Uterus (tissue), 4 donors: ENCODE measurements around the gene WDR35. TPM values are rescaled to one million over a fixed set of nuclear protein-coding genes. Genes with fewer than 3 reads are reported as not detected.

Experiments used
- DNase-seq, 2 donors: peaks; one replicate each; pipeline ENCODE4 v3.0.0-alpha.2; 2019 to 2020
- H3K27ac ChIP-seq, 2 donors: fragments of 200-600 bp; sonication (generic); 1 replicate in 1 of 2; 2 replicates in 1 of 2; pipeline ENCODE4 v1.5.1; 2016 to 2018
- H3K27me3 ChIP-seq, 2 donors: fragments of 200-600 bp; sonication (generic); one replicate each; pipeline ENCODE4 v1.5.1; 2018 to 2019; ENCODE audit warnings: control low read depth in 1 of 2
- H3K36me3 ChIP-seq, 2 donors: fragments of 200-600 bp; sonication (generic); one replicate each; pipeline ENCODE4 v1.5.1; 2019; ENCODE audit warnings: control low read depth in 1 of 2
- H3K4me1 ChIP-seq, 2 donors: fragments of 200-600 bp; sonication (generic); one replicate each; pipeline ENCODE4 v1.5.1; 2018 to 2019; ENCODE audit warnings: control low read depth in 1 of 2
- H3K4me3 ChIP-seq, 2 donors: fragments of 200-600 bp; sonication (generic); 1 replicate in 1 of 2; 2 replicates in 1 of 2; pipeline ENCODE4 v1.5.1; 2018 to 2019; ENCODE audit warnings: mild to moderate bottlenecking in 1 of 2
- H3K9me3 ChIP-seq, 2 donors: fragments of 200-600 bp; sonication (generic); one replicate each; pipeline ENCODE4 v1.5.1; 2019; ENCODE audit warnings: control low read depth in 1 of 2
- POLR2A ChIP-seq, 2 donors: fragments of 450-650 bp; IDR thresholded peaks; one replicate each; pipeline ENCODE4 v1.6.1; 2016; ENCODE audit warnings: antibody characterized with exemption in 2 of 2, mild to moderate bottlenecking in 1 of 2, moderate library complexity in 1 of 2
- intact Hi-C: fragments of 100-400 bp; cut with DNase I; formaldehyde crosslinking; loops from one replicate; pipeline ENCODE4 v1.15.1; 2023; ENCODE audit warnings: low total_unique reads
- total RNA-seq, 4 donors: library from RNA; depleted of rRNA in 3 of 4; stranded (reverse); fragments of >200 nt in 3 of 4; gene quantifications; one replicate each; pipeline versions ENCODE4 v1.1.0 to v1.2.4, GENCODE V29; 2014 to 2023
- TF ChIP-seq, protein P1 (sequence below), 4 experiments: fragments of 200-600 bp in 2 of 4; fragments of 450-650 bp in 2 of 4; sonication (generic) in 2 of 4; IDR thresholded peaks; one replicate each; pipeline ENCODE4 v1.5.1; 2016 to 2019; ENCODE audit warnings: antibody characterized with exemption in 4 of 4, mild to moderate bottlenecking in 2 of 4, moderate library complexity in 1 of 4
- donor health status: DM: yes; HTN: yes; CAD: no.

Gene WDR35
- total RNA-seq, 4 donors from 2014 or later: 7.1 to 45.0 (median 20.7) TPM

DNA sequence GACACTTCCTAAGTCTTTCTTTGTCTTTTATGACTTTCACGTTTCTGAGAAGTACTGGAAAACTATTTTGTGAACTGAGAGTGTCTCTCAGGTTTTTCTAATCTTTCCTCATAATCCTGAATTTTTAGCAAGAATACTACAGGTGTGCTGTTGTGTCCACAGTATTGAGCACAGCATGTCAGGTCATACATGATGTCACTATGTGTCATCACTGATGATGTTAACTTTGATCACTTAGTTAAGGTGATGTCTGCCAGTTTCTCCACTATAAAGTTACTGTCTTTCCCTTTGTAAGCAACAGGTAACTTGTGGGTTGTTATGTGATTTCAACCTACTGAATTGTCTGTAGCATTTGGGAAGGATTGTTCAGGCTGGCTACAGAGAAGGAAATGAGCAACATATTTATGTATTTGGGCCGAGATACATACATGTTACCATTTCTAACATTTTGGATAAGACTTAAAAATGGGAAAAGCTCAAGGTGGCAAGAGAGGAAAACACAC, 11.5 kb upstream of the WDR35 start:
- no peaks in the 10 kb centered on the region for H3K4me1 ChIP-seq
- TF ChIP-seq, protein P1, sequence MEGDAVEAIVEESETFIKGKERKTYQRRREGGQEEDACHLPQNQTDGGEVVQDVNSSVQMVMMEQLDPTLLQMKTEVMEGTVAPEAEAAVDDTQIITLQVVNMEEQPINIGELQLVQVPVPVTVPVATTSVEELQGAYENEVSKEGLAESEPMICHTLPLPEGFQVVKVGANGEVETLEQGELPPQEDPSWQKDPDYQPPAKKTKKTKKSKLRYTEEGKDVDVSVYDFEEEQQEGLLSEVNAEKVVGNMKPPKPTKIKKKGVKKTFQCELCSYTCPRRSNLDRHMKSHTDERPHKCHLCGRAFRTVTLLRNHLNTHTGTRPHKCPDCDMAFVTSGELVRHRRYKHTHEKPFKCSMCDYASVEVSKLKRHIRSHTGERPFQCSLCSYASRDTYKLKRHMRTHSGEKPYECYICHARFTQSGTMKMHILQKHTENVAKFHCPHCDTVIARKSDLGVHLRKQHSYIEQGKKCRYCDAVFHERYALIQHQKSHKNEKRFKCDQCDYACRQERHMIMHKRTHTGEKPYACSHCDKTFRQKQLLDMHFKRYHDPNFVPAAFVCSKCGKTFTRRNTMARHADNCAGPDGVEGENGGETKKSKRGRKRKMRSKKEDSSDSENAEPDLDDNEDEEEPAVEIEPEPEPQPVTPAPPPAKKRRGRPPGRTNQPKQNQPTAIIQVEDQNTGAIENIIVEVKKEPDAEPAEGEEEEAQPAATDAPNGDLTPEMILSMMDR (IDR thresholded peaks at IDR 0.05): no peak
- TF ChIP-seq POLR2A (IDR thresholded peaks at IDR 0.05): no peak
- DNase-seq: no peak
- no peaks in the 10 kb centered on the region for H3K36me3 ChIP-seq
- no peak overlapping the region for H3K4me3 ChIP-seq
- H3K27me3 ChIP-seq: no peaks in the 10 kb centered on the region
- no peaks in the 10 kb centered on the region for H3K9me3 ChIP-seq
- H3K27ac ChIP-seq: no peak overlapping the region
- intact Hi-C loops: no loop called here

DNA sequence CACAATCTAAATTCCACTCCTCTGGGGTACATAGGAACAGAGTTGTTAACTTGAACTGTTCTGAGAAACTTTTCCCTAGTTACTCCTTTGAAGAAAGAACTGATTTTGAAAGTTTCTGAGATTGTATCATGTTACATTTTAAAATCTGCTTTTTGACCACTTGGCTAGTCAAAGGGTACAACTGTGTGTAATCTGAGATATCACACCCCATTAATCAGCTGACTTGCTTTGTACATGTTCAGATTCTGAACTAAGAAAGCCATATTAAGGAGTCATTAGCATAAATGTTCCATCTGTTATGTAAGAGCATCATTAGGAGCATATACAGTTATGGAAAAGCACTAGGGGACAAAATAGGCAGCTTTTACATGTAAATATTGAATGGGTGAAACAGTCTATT, 3.8 kb upstream of the WDR35 start:
- TF ChIP-seq POLR2A (IDR thresholded peaks at IDR 0.05): no peak
- TF ChIP-seq, protein P1 (IDR thresholded peaks at IDR 0.05): no peak
- no peak overlapping the region for H3K27ac ChIP-seq
- H3K9me3 ChIP-seq: no peaks in the 10 kb centered on the region
- no peaks in the 10 kb centered on the region for H3K27me3 ChIP-seq
- intact Hi-C loops: no loop called here
- H3K4me1 ChIP-seq: no peaks in the 10 kb centered on the region
- no peak for DNase-seq
- H3K36me3 ChIP-seq: no peaks in the 10 kb centered on the region
- no peak overlapping the region for H3K4me3 ChIP-seq

DNA sequence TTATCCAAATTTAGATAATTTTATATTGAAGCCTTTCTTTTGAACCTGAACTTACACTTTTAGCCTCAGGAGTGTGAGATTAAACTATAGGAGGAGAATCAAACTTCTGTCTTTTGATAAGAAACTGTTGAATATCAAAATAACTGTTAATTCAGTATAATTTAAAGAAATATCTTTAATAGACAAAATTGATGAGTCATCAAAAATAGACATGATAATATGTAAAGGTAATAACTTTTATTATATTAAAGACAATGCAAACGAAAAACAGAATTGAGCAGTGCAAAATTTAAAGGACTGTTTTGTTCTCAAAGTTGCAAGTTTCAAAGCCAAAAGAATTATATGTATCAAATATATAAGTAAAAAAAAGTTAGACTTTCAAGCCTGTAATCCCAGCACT, 2.0 kb upstream of the WDR35 start:
- no peak for TF ChIP-seq POLR2A (IDR thresholded peaks at IDR 0.05)
- TF ChIP-seq, protein P1 (IDR thresholded peaks at IDR 0.05): no peak
- DNase-seq: no peak
- no peaks in the 10 kb centered on the region for H3K4me1 ChIP-seq
- H3K4me3 ChIP-seq: no peak overlapping the region
- no peaks in the 10 kb centered on the region for H3K36me3 ChIP-seq
- no peak overlapping the region for H3K27ac ChIP-seq
- intact Hi-C loops: no loop called here
- no peaks in the 10 kb centered on the region for H3K9me3 ChIP-seq
- H3K27me3 ChIP-seq: no peaks in the 10 kb centered on the region

DNA sequence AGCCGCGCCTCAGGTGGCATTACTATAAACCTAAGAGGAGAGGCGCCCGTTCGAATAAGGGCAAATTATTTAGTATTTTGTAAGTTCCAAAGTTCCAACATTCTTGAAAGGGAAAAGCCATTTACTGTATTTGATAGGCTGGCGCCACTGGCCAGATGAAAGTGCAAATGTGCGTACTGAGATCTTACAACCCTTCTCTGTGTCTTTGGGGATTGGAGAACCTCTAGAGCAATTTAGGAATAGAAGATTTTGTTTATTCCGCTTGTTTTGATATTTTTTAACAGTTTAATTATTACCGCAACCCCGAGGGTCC, 467 bp upstream of the WDR35 start:
- peak overlapping the region; percentile 53 to 60 for H3K4me3 ChIP-seq
- H3K9me3 ChIP-seq: no peaks in the 10 kb centered on the region
- no peaks in the 10 kb centered on the region for H3K36me3 ChIP-seq
- DNase-seq: no peak
- intact Hi-C loops: no loop called here
- TF ChIP-seq, protein P1 (IDR thresholded peaks at IDR 0.05): no peak
- TF ChIP-seq POLR2A (IDR thresholded peaks at IDR 0.05): no peak
- H3K27me3 ChIP-seq: no peaks in the 10 kb centered on the region
- peak overlapping the region; percentile 1 to 69 for H3K27ac ChIP-seq
- no peaks in the 10 kb centered on the region for H3K4me1 ChIP-seq

DNA sequence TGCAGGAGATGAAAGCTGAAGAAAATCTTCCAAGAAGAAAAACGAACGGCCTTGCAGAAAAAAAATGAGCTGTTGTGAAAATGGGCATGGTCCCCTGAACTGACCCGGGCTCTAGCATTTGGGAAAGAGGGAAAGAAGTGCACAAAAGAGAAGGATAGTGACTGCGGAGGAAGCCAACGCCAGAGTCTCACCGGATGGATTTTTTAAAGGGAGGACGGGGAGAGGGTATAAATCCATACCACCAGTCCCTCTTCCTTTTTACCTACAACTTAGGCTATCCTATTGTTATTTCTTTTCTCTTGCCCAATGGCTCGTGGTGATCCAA, 601 bp downstream of the WDR35 start:
- H3K4me3 ChIP-seq: peak overlapping the region; percentile 53 to 60
- no peak for DNase-seq
- no peak for TF ChIP-seq POLR2A (IDR thresholded peaks at IDR 0.05)
- TF ChIP-seq, protein P1 (IDR thresholded peaks at IDR 0.05): no peak
- intact Hi-C loops: no loop called here
- no peaks in the 10 kb centered on the region for H3K4me1 ChIP-seq
- no peaks in the 10 kb centered on the region for H3K9me3 ChIP-seq
- H3K27ac ChIP-seq: peak overlapping the region in 1 of 2 donors; percentile 69
- H3K36me3 ChIP-seq: no peaks in the 10 kb centered on the region
- no peaks in the 10 kb centered on the region for H3K27me3 ChIP-seq
